Measurements from ENCODE around the gene SIRPA. TPM values are rescaled to one million over a fixed set of nuclear protein-coding genes. Genes with fewer than 3 reads are reported as not detected.

SIRPA gene
- total and polyA plus RNA-seq, 10 of the 15 experiments (the other 5 are each of a cell fraction or from before 2014, with no cell fraction given): 1.7 to 13.2 (median 5.0) TPM

GRCh38 chr20:1958426-1958825 lies 63.2 kb downstream of the SIRPA start:
- Histone ChIP-seq H3K27ac (ENCODE audit: control insufficient read depth, insufficient read depth) (no peak overlapping the region), H3K9ac (ENCODE audit: control insufficient read depth, insufficient read depth, low read length) (no peak overlapping the region), H3K4me1 (ENCODE audit: control insufficient read depth, insufficient read depth, low read length) (peaks cover 9% of the 10 kb centered on the region), H3K27me3 (replicated peaks in 1 of 2; ENCODE audit: control insufficient read depth in 2 of 2, insufficient read depth in 2 of 2, low read length in 1 of 2) (peaks cover 0 to 3% of the 10 kb centered on the region in 2 experiments; a peak in 1 of 4 replicates), H2AFZ (ENCODE audit: control insufficient read depth, low read depth, low read length) (no peak overlapping the region), H3K79me2 (ENCODE audit: control insufficient read depth, insufficient read depth, low read length) (no peaks in the 10 kb centered on the region), H3K36me3 (ENCODE audit: control insufficient read depth in 2 of 2, insufficient read depth in 2 of 2, low read length in 1 of 2) (no peaks in the 10 kb centered on the region), H3K4me3 (no peak overlapping the region), H3K9me3 (replicated peaks; ENCODE audit: control insufficient read depth, insufficient read depth, low read length) (no peaks in the 10 kb centered on the region), H3K4me2 (ENCODE audit: control insufficient read depth, insufficient read depth) (no peak overlapping the region), H4K20me1 (ENCODE audit: control insufficient read depth, insufficient read depth) (no peaks in the 10 kb centered on the region)
- intact Hi-C loops (cut with micrococcal nuclease; ENCODE audit: unreplicated experiment) (no loop called here), in situ Hi-C loops (cut with MboI) (no loop called here)
- ATAC-seq (no peak), DNase-seq (ENCODE audit: low read depth, low spot score) (no peak), FAIRE-seq (no peak)
- RAD21 ChIA-PET (ENCODE audit: unreplicated experiment): no interaction called here
- 46% methylated on average over 2 of the region's 2 CpGs for WGBS (ENCODE audit: insufficient coverage, insufficient replicate concordance, low lambda C conversion rate, missing lambda C conversion rate)
- no TSS peak for BruUV-seq (replicated peaks)
- SMC1A ChIA-PET (ENCODE audit: uncharacterized antibody, unreplicated experiment): interaction anchor here (1.4 kb wide), 1 partner anchor 156 kb away, joined by 6 read pairs; no protein-coding TSS in a partner anchor
- CTCF ChIA-PET: interaction anchor here (1.0 kb wide), 2 partner anchors 14 to 193 kb away, joined by 3 read pairs; no protein-coding TSS in a partner anchor
- POLR2A ChIA-PET: no interaction called here
- TF ChIP-seq NKRF (conservative IDR thresholded peaks at IDR 0.05): no peak
- TF ChIP-seq ZNF207 (IDR thresholded peaks at IDR 0.05; ENCODE audit: borderline replicate concordance): no peak
- no peak for TF ChIP-seq FOXK2 (IDR thresholded peaks at IDR 0.05)
- no peak for TF ChIP-seq CHD2 (IDR thresholded peaks at IDR 0.05; ENCODE audit: borderline replicate concordance, low read depth, low read length)
- no peak for TF ChIP-seq KDM1A (IDR thresholded peaks at IDR 0.05; ENCODE audit: borderline replicate concordance)
- TF ChIP-seq ATF3 (IDR thresholded peaks at IDR 0.05; ENCODE audit: borderline replicate concordance, extremely low read depth, low read depth, low read length): no peak
- no peak for TF ChIP-seq BACH1 (IDR thresholded peaks at IDR 0.05; ENCODE audit: borderline replicate concordance)
- no peak for TF ChIP-seq HSF1 (IDR thresholded peaks at IDR 0.05; ENCODE audit: low read depth, low read length)
- TF ChIP-seq PKNOX1 (IDR thresholded peaks at IDR 0.05): no peak
- no peak for TF ChIP-seq ZNF687 (IDR thresholded peaks at IDR 0.05)
- TF ChIP-seq ZBED1 (IDR thresholded peaks at IDR 0.05; ENCODE audit: borderline replicate concordance): no peak
- no peak for TF ChIP-seq KLF5 (IDR thresholded peaks at IDR 0.05; ENCODE audit: partially characterized antibody)
- TF ChIP-seq RAD51 (IDR thresholded peaks at IDR 0.05): no peak
- no peak for TF ChIP-seq E2F4 (IDR thresholded peaks at IDR 0.05; ENCODE audit: low read depth, low read length)

Data from GM12878 (cell line).